Tibial artery (tissue), 4 donors: ENCODE results near the gene MIOS.
A peak's percentile ranks its signal among the peaks of the same experiment; 100 is the strongest.

Experiments
- DNase-seq, 2 donors: peaks; one replicate each; pipeline ENCODE4 v3.0.0-alpha.2; 2019
- H3K27ac ChIP-seq, 2 donors: fragments of 200-600 bp; sonication (generic) in 1 of 2; 1 replicate in 1 of 2; 2 replicates in 1 of 2; pipeline ENCODE4 v1.5.1; 2018 to 2019; ENCODE audit warnings: mild to moderate bottlenecking in 1 of 2
- H3K27me3 ChIP-seq, 2 donors: fragments of 200-600 bp; sonication (generic) in 1 of 2; one replicate each; pipeline versions ENCODE4 v1.5.1 to v1.6.0; 2016 to 2019
- H3K36me3 ChIP-seq, 3 donors: fragments of 200-600 bp; sonication (generic) in 2 of 3; one replicate each; pipeline ENCODE4 v1.5.1; 2016 to 2019; ENCODE audit warnings: mild to moderate bottlenecking in 2 of 3
- H3K4me1 ChIP-seq, 4 donors: fragments of 200-600 bp; sonication (generic) in 2 of 4; 1 replicate in 3 of 4; 2 replicates in 1 of 4; pipeline ENCODE4 v1.5.1; 2016 to 2019
- H3K4me3 ChIP-seq, 2 donors: fragments of 200-600 bp; sonication (generic) in 1 of 2; 1 replicate in 1 of 2; 2 replicates in 1 of 2; pipeline ENCODE4 v1.5.1; 2018 to 2019; ENCODE audit warnings: mild to moderate bottlenecking in 2 of 2
- H3K9me3 ChIP-seq, 3 donors: fragments of 200-600 bp; sonication (generic) in 1 of 3; one replicate each; pipeline ENCODE4 v1.5.1; 2016 to 2019
- intact Hi-C: fragments of 100-400 bp; cut with DNase I; formaldehyde crosslinking; loops from one replicate; pipeline ENCODE4 v1.15.0; 2023; ENCODE audit warnings: low total_unique reads
- TF ChIP-seq, protein P1 (sequence below), 2 experiments: fragments of 200-600 bp in 1 of 2; fragments of 450-650 bp in 1 of 2; IDR thresholded peaks; one replicate each; pipeline ENCODE4 v1.5.1; 2017 to 2019; ENCODE audit warnings: antibody characterized with exemption in 2 of 2, mild to moderate bottlenecking in 1 of 2, moderate library complexity in 1 of 2

MIOS gene

DNA sequence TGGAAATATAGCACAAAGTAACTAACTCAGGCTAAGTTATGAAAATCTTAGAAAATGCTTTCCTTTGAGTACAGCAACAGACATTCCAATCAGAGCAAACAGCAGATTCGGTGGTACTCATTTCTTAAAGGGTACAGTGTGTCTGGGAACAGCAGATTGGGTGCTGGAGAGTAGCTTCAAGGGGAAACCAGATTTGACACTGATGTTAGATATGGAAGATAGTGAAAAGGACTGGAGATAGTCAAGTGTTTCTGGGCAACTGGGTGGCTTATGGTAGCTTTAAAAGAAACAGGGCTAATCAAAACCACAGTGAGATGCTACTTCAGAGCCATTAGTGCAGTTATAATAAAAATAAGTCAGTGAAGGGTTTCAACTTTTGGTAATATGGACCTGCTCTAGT is 61.8 kb downstream of the MIOS start:
- intact Hi-C loops, result no loop called here
- Histone ChIP-seq H3K27ac (no peak overlapping the region), H3K36me3 (no peaks in the 10 kb centered on the region), H3K27me3 (no peaks in the 10 kb centered on the region), H3K4me1 (no peaks in the 10 kb centered on the region), H3K4me3 (no peak overlapping the region), H3K9me3 (no peaks in the 10 kb centered on the region)
- TF ChIP-seq, protein P1, sequence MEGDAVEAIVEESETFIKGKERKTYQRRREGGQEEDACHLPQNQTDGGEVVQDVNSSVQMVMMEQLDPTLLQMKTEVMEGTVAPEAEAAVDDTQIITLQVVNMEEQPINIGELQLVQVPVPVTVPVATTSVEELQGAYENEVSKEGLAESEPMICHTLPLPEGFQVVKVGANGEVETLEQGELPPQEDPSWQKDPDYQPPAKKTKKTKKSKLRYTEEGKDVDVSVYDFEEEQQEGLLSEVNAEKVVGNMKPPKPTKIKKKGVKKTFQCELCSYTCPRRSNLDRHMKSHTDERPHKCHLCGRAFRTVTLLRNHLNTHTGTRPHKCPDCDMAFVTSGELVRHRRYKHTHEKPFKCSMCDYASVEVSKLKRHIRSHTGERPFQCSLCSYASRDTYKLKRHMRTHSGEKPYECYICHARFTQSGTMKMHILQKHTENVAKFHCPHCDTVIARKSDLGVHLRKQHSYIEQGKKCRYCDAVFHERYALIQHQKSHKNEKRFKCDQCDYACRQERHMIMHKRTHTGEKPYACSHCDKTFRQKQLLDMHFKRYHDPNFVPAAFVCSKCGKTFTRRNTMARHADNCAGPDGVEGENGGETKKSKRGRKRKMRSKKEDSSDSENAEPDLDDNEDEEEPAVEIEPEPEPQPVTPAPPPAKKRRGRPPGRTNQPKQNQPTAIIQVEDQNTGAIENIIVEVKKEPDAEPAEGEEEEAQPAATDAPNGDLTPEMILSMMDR (IDR thresholded peaks at IDR 0.05), result no peak
- no peak for DNase-seq

DNA sequence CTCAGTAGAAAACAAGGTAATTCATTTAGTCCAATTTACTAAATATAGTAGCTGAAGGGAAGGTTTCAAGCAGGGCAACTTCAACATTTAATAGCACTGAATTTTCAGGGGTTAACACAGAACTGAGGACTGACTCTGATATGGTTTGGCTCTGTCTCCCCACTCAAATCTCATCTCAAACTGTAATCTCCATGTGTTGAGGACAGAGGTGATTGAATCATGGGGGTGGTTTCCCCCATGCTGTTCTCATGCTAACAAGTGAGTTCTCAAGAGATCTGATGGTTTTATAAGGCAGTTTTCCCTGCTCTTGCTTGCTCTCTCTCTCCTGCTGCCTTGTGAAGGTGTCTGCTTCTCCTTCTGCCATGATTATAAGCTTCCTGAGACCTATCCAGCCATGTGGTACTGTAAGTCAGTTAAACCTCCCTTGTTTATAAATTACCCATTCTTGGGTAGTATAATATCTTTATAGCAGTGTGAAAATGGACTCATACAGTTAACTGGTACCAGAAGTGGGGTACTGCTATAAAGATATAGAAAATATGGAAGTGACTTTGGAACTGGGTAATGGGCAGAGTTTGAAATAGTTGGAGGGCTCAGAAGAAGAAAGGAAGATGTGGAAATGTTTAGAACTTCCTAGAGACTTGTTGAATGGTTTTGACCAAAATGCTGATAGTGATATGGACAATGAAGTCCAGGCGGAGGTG is 64.1 kb downstream of the MIOS start:
- H3K9me3 ChIP-seq, result no peaks in the 10 kb centered on the region
- no peaks in the 10 kb centered on the region for H3K4me1 ChIP-seq
- TF ChIP-seq, protein P1 (IDR thresholded peaks at IDR 0.05), result no peak
- no peak overlapping the region for H3K27ac ChIP-seq
- intact Hi-C loops, result no loop called here
- peaks cover 0 to 9% (median 1%) of the 10 kb centered on the region in 3 donors for H3K36me3 ChIP-seq
- no peak for DNase-seq
- no peak overlapping the region for H3K4me3 ChIP-seq
- H3K27me3 ChIP-seq, result no peaks in the 10 kb centered on the region

DNA sequence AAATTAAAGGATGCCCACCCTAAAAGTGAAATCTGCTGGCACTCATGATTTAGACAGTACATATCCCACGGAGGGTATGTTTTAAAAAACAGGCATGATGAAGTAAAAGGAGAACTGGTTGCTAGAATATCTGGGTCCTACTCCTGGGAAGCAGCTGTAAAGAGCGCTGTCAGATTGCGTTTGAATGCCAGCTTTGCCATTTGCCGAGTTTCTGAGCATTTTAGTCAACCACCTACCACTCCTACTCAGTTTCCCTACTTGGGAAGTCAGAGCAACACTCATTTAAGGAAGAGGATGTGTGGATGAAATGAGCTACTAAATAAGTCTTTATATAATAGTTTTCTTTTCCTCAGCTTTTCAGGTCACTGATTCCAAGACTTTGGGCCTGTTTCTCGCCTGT is 72.7 kb downstream of the MIOS start:
- Histone ChIP-seq H3K4me3 (peak overlapping the region; percentile 69 to 77), H3K4me1 (peaks cover 0 to 15% (median 2%) of the 10 kb centered on the region in 4 donors), H3K36me3 (peaks cover 0 to 16% (median 6%) of the 10 kb centered on the region in 3 donors), H3K27me3 (no peaks in the 10 kb centered on the region), H3K27ac (peak overlapping the region; percentile 86 to 90), H3K9me3 (no peaks in the 10 kb centered on the region)
- intact Hi-C loops, result no loop called here
- DNase-seq, result no peak
- TF ChIP-seq, protein P1 (IDR thresholded peaks at IDR 0.05), result no peak

DNA sequence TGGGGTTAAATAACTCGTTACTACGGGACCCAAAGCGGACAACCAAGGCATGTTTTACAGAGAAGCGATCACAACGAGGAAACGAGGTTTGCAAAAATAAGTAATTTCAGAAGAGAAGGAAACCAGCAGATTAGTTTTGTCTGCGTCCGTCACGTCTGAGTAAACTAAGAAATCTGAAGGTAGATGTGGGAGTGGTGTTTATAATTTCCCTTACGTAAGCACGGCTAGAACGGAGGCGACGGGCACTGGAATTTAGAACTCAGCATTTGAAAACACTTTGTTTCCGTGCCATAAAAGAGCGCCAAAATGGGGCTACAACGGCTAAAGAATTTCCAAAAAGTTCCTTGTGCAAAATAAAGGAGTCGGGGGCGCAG is 73.2 kb downstream of the MIOS start:
- intact Hi-C loops, result loop anchor here (10.0 kb wide), 1 partner anchor 325 kb away; the partner anchor contains the start of gene GLCCI1
- DNase-seq, result no peak
- Histone ChIP-seq H3K4me1 (peaks cover 0 to 15% (median 2%) of the 10 kb centered on the region in 4 donors), H3K4me3 (peak overlapping the region; percentile 69 to 77), H3K9me3 (no peaks in the 10 kb centered on the region), H3K36me3 (peaks cover 0 to 16% (median 6%) of the 10 kb centered on the region in 3 donors), H3K27me3 (no peaks in the 10 kb centered on the region), H3K27ac (peak overlapping the region; percentile 86 to 90)
- TF ChIP-seq, protein P1 (IDR thresholded peaks at IDR 0.05), result no peak

DNA sequence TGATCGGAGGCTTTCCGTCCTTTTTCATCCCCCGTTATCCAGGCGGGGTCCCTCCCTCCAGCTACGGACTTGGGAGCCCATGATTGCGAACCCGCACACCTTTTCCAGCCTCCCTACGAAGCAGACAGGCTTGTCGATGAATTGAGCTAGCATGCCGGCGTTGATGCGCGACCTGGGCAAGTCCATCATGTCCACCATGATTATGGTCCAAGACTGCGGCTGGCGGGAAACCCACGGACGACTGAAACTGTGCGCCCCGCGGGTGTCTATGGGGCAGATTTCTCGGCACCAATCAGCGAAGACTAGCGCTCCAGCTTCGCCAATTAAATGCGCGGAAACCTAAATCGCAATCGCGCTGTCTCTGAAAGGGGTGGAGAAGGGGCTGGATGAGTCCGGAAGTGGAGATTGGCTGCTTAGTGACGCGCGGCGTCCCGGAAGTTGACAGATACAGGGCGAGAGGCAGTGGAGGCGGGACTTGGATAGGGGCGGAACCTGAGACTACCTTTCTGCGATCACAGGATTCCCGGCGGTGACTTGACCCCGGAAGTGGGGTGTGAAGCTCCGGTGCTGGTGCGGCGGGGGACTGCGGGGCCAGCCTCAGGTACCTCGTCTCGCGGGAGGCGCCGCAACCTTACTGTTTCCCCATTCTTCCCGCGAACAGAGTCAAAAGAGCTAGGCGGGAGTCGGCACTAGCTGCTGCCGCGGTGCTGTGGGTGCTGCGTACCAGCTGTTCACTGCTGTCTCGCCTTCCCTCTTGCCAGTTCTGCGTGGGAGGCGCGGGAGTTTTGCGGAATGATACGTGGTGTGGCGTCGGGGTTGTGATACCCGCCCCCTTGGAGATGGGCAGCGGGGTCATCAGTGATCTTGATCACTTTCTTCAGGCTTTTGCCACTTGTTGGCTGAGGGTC is 73.8 kb downstream of the MIOS start, which contains the start of gene UMAD1:
Gene UMAD1, plus strand, starts transcription at position 532 of the 908 bp plus-strand sequence. CDS start 32,620 bp downstream, outside the sequence.
- Histone ChIP-seq H3K9me3 (no peaks in the 10 kb centered on the region), H3K27me3 (no peaks in the 10 kb centered on the region), H3K4me3 (peak within 1 kb of the TSS; percentile 69 to 77), H3K27ac (peak within 1 kb of the TSS; percentile 86 to 90), H3K4me1 (peaks cover 0 to 15% (median 2%) of the 10 kb centered on the region in 4 donors), H3K36me3 (peaks cover 0 to 10% (median 6%) of the 10 kb centered on the region in 3 donors)
- intact Hi-C loops, result loop anchor here (10.0 kb wide), 1 partner anchor 324 kb away; the partner anchor contains the start of gene GLCCI1
- peak; percentile 99 for DNase-seq
- TF ChIP-seq, protein P1 (IDR thresholded peaks at IDR 0.05), result peak in 1 of 2 experiments; percentile 6
